ENCODE results near the gene CAMTA1.

CAMTA1 gene

DNA sequence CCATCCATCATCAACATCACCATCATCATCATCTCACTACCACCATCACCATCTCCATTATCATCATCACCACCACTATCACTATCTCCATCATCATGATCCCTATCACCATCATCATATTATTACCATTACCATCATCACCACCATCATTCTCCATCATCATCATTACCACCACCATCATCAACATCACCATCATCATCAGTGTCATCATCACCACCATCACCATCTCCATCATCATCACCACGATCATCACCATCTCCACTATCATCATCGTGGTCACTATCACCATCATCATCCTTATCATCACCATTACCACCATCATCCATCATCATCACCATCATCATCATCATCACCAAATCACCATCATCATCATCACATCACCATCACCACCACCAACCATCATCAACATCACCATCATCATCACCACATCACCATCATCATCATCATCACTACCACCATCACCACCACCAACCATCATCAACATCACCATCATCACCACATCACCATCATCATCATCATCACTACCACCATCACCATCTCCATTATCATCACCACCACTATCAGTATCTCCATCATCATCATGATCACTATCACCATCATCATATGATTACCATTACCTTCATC lies 783.8 kb downstream of the CAMTA1 start:
- no peak overlapping the region for H3K4me3 ChIP-seq (ENCODE audit: low read length)
- TF ChIP-seq, protein P1, sequence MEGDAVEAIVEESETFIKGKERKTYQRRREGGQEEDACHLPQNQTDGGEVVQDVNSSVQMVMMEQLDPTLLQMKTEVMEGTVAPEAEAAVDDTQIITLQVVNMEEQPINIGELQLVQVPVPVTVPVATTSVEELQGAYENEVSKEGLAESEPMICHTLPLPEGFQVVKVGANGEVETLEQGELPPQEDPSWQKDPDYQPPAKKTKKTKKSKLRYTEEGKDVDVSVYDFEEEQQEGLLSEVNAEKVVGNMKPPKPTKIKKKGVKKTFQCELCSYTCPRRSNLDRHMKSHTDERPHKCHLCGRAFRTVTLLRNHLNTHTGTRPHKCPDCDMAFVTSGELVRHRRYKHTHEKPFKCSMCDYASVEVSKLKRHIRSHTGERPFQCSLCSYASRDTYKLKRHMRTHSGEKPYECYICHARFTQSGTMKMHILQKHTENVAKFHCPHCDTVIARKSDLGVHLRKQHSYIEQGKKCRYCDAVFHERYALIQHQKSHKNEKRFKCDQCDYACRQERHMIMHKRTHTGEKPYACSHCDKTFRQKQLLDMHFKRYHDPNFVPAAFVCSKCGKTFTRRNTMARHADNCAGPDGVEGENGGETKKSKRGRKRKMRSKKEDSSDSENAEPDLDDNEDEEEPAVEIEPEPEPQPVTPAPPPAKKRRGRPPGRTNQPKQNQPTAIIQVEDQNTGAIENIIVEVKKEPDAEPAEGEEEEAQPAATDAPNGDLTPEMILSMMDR (conservative IDR thresholded peaks at IDR 0.05; ENCODE audit: low read depth, low read length), result no peak
- no peak for DNase-seq (ENCODE audit: low read depth)

- H3K4me3 ChIP-seq (ENCODE audit: low read length), result no peak overlapping the region
- TF ChIP-seq, protein P1 (conservative IDR thresholded peaks at IDR 0.05; ENCODE audit: low read depth, low read length), result no peak
- no peak for DNase-seq (ENCODE audit: low read depth)
Observed at GRCh38 chr1:7570311-7570710, 785.1 kb downstream of the CAMTA1 start.

GRCh38 chr1:7572654-7573152 lies 787.4 kb downstream of the CAMTA1 start:
- no peak overlapping the region for H3K4me3 ChIP-seq (ENCODE audit: low read length)
- DNase-seq (ENCODE audit: low read depth), result no peak
- TF ChIP-seq, protein P1 (conservative IDR thresholded peaks at IDR 0.05; ENCODE audit: low read depth, low read length), result no peak

DNA sequence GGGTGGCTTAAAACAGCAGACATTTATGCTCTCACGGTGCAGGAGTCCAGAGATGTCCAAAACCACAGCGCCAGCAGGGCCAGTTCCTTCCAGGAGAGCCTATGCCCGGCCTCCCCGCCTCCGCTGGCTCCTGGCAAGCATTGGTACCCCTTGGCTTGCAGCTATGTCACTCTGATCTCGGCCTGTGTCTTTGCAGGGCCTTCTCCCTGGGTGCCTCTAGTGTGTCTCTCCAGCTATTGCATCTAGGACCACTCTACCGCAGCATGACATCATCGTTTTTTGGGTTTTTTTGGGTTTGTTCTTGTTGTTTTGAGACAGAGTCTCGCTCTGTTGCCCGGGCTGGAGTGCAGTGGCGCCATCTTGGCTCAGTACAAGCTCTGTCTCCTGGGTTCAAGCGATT lies 788.2 kb downstream of the CAMTA1 start:
- DNase-seq (ENCODE audit: low read depth), result no peak
- TF ChIP-seq, protein P1 (conservative IDR thresholded peaks at IDR 0.05; ENCODE audit: low read depth, low read length), result no peak
- no peak overlapping the region for H3K4me3 ChIP-seq (ENCODE audit: low read length)

DNA sequence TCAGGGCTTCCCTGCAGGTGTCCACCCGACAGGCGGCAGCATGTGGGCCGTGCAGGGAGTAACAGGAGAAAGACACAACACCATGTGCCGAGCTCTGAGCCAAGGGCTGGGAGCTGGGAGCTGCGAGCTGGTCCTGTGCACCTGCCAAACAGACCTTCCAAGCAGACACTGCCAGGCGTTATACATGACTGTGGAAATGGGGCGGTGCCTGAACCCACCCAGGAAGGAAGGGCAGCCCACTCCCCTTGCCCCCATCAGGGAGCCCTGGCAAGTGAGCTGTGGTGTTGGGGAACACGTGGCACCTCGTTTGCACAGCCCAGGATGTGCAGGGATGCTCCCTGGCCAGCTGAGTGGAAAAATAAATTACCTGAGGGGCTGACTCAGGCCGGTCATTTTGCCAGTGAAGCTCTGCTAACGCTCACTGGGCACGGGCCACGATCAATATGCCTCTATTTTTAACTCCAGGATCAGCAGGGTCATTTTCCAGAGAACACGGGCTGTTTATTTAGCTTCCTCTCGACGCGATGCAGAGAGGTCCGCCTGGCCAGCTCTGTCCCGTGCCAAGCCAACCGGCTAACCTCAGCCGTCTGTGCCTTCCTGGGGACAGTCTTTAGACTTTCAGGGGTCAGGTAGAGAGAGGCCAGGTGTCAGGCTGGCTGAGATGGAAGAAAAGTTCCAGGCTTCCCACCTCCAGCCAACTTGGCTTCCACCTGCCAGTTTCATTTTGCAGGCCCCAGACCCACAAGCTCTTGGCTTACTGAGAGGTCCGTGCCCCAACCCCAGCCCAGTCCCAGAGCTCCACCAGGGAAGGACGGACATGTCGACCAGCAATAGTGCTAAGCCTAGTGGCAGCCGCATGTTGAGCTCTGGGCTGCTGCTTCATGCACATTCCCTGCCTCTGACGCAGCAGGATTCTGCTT lies 789.1 kb downstream of the CAMTA1 start:
- no peak for DNase-seq (ENCODE audit: low read depth)
- TF ChIP-seq, protein P1 (conservative IDR thresholded peaks at IDR 0.05; ENCODE audit: low read depth, low read length), result no peak
- H3K4me3 ChIP-seq (ENCODE audit: low read length), result no peak overlapping the region

- DNase-seq (ENCODE audit: low read depth), result no peak
- TF ChIP-seq, protein P1 (conservative IDR thresholded peaks at IDR 0.05; ENCODE audit: low read depth, low read length), result no peak
- H3K4me3 ChIP-seq (ENCODE audit: low read length), result no peak overlapping the region
Observed at GRCh38 chr1:7575041-7575400, 789.8 kb downstream of the CAMTA1 start.

All from retinal pigment epithelial cell (primary cell).